SJCRH30 (cell line): ENCODE data around the gene SERAC1. TPM values are rescaled to one million over a fixed set of nuclear protein-coding genes. Genes with fewer than 3 reads are reported as not detected.
A peak's percentile ranks its signal among the peaks of the same experiment; 100 is the strongest.

ENCODE experiments used
- DNase-seq, 2 experiments: peaks; one replicate each; pipeline ENCODE4 v3.0.0-alpha.2; 2015 to 2020
- H3K27ac ChIP-seq: fragments of 250-450 bp; sonication (Bioruptor Pico); 2 replicates; pipeline ENCODE4 v1.5.1; 2020; ENCODE audit warnings: mild to moderate bottlenecking, moderate library complexity
- H3K27me3 ChIP-seq: fragments of 250-450 bp; sonication (Bioruptor Pico); 2 replicates; pipeline ENCODE4 v1.5.1; 2020; ENCODE audit warnings: mild to moderate bottlenecking, moderate library complexity
- H3K36me3 ChIP-seq: fragments of 250-450 bp; sonication (Bioruptor Pico); 2 replicates; pipeline ENCODE4 v1.5.1; 2020; ENCODE audit warnings: mild to moderate bottlenecking, moderate library complexity
- H3K4me1 ChIP-seq: fragments of 250-450 bp; sonication (Bioruptor Pico); 2 replicates; pipeline ENCODE4 v1.5.1; 2020; ENCODE audit warnings: mild to moderate bottlenecking, moderate library complexity
- H3K4me3 ChIP-seq: fragments of 250-450 bp; sonication (Bioruptor Pico); 2 replicates; pipeline ENCODE4 v1.5.1; 2020; ENCODE audit warnings: mild to moderate bottlenecking, moderate library complexity
- H3K9me3 ChIP-seq: fragments of 250-450 bp; sonication (Bioruptor Pico); replicated peaks from 2 replicates; pipeline ENCODE4 v1.5.1; 2020; ENCODE audit warnings: mild to moderate bottlenecking, moderate library complexity
- total RNA-seq: library from RNA; depleted of rRNA; stranded (reverse); fragments of >200 nt; shearing (Covaris generic); gene quantifications from 2 replicates; pipeline ENCODE4 v1.2.3, GENCODE V29; 2014

The SERAC1 gene
- total RNA-seq, 1 experiment from 2014 or later, result 12.3 TPM

- Histone ChIP-seq H3K27me3 (no peaks in the 10 kb centered on the region), H3K4me1 (no peaks in the 10 kb centered on the region), H3K9me3 (no peaks in the 10 kb centered on the region), H3K4me3 (no peak overlapping the region), H3K36me3 (peaks cover 61% of the 10 kb centered on the region), H3K27ac (no peak overlapping the region)
- no peak for DNase-seq
Observed at GRCh38 chr6:158085261-158086053, 82.6 kb downstream of the SERAC1 start.

GRCh38 chr6:158083455-158084325 lies 84.4 kb downstream of the SERAC1 start:
- Histone ChIP-seq H3K36me3 (peaks cover 59% of the 10 kb centered on the region), H3K27ac (no peak overlapping the region)
- DNase-seq, result no peak

GRCh38 chr6:158081657-158081935 lies 86.5 kb downstream of the SERAC1 start:
- H3K4me1 ChIP-seq, result no peaks in the 10 kb centered on the region
- H3K9me3 ChIP-seq, result no peaks in the 10 kb centered on the region
- no peak for DNase-seq
- peaks cover 54% of the 10 kb centered on the region for H3K36me3 ChIP-seq
- no peaks in the 10 kb centered on the region for H3K27me3 ChIP-seq
- H3K27ac ChIP-seq, result no peak overlapping the region
- no peak overlapping the region for H3K4me3 ChIP-seq

More at GRCh38 chr6:158083455-158084325, 84.4 kb downstream of the SERAC1 start:
- no peak overlapping the region for H3K4me3 ChIP-seq
- no peaks in the 10 kb centered on the region for H3K9me3 ChIP-seq
- H3K27me3 ChIP-seq, result no peaks in the 10 kb centered on the region
- no peaks in the 10 kb centered on the region for H3K4me1 ChIP-seq

DNA sequence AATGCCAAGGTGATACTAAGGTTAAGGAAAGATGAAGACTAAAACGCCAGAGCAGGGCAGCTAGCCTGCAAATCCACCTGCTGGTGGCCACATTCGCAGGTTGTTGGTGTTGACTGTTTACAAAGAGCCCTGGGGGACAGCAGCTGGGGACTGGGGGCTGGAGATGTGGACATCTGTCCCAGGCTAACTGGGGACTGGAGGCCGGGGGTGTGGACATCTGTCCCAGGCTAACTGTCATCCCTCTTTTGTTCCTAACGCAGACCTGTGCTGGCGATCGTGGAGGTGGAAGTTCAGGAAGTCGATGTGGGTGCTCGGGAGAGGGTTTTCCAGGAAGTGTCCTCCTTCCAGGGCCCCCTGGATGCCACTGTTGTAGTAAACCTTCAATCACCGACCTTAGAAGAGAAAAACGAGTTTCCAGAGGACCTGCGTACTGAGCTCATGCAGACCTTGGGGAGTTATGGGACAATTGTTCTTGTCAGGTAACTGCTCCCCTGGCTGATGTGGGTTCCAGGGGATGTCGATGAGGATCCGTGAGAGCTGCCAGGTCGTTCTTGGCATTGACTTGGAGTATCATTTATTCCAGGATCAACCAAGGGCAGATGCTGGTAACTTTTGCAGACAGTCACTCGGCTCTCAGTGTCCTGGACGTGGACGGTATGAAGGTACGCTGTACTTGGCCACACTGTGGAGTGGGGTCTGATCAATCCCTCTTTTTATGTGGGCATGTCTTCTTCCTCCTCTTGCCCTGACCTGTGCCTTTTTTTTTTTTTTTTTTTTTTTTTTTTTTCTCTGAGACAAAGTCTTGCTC lies 87.0 kb downstream of the SERAC1 start:
- no peaks in the 10 kb centered on the region for H3K27me3 ChIP-seq
- H3K9me3 ChIP-seq, result no peaks in the 10 kb centered on the region
- no peaks in the 10 kb centered on the region for H3K4me1 ChIP-seq
- no peak for DNase-seq
- no peak overlapping the region for H3K4me3 ChIP-seq
- H3K36me3 ChIP-seq, result peaks cover 52% of the 10 kb centered on the region
- no peak overlapping the region for H3K27ac ChIP-seq

DNA sequence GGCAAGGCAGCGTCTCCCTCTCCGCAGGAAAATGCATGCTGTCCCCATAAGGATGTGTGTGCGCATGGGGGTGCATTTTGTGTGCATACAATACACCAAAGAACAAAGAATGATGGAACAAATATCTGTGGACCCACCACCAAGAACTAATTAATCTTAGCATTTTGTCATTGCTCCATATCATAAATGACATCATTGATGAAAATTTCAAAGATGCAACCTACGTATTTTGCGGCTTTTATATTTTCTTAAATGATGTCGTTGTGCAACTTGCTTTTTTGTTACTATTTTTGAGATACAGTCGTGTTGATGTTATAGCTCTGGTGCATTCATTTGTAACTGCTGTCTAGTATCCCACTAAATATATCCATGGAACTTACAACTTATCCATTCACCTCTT lies 89.7 kb downstream of the SERAC1 start:
- no peak overlapping the region for H3K4me3 ChIP-seq
- no peaks in the 10 kb centered on the region for H3K9me3 ChIP-seq
- H3K4me1 ChIP-seq, result peaks cover 6% of the 10 kb centered on the region; the same call in 1 of the 2 replicates
- no peak for DNase-seq
- no peak overlapping the region for H3K27ac ChIP-seq
- peaks cover 44% of the 10 kb centered on the region for H3K36me3 ChIP-seq
- no peaks in the 10 kb centered on the region for H3K27me3 ChIP-seq

- Histone ChIP-seq H3K27me3 (no peaks in the 10 kb centered on the region), H3K27ac (no peak overlapping the region), H3K9me3 (no peaks in the 10 kb centered on the region), H3K36me3 (peaks cover 40% of the 10 kb centered on the region), H3K4me3 (no peak overlapping the region), H3K4me1 (peaks cover 7% of the 10 kb centered on the region; the same call in 1 of the 2 replicates)
- DNase-seq, result no peak
Observed at GRCh38 chr6:158077676-158078075, 90.4 kb downstream of the SERAC1 start.

GRCh38 chr6:158076548-158076947 lies 91.5 kb downstream of the SERAC1 start:
- H3K9me3 ChIP-seq, result no peaks in the 10 kb centered on the region
- no peak overlapping the region for H3K4me3 ChIP-seq
- no peaks in the 10 kb centered on the region for H3K27me3 ChIP-seq
- no peak overlapping the region for H3K27ac ChIP-seq
- peaks cover 39% of the 10 kb centered on the region for H3K36me3 ChIP-seq
- DNase-seq, result no peak
- peaks cover 7% of the 10 kb centered on the region; the same call in 1 of the 2 replicates for H3K4me1 ChIP-seq

DNA sequence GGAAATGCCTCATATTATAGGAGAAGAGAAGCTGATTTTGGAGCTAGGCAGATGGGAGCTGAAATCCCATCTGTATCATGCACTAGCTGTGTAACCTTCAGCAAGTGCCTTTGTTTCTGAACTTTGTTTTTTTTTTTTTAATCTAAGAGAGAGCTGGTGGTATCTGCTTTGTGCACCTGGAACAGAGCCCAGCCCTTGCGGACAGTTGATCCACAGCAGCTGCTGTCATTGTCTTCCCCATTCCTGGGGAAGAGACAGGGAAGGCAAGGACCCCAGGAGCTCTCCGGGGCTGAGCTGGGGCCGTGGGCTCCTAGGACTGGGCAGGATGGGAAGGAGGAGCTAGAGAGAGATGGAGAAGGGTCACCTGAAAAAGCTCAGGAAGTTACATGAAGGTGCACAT lies 94.3 kb downstream of the SERAC1 start:
- H3K4me1 ChIP-seq, result peaks cover 7% of the 10 kb centered on the region; the same call in 1 of the 2 replicates
- no peaks in the 10 kb centered on the region for H3K9me3 ChIP-seq
- peaks cover 40% of the 10 kb centered on the region for H3K36me3 ChIP-seq
- no peaks in the 10 kb centered on the region for H3K27me3 ChIP-seq
- no peak overlapping the region for H3K27ac ChIP-seq
- H3K4me3 ChIP-seq, result no peak overlapping the region
- peak; percentile 52 to 73 for DNase-seq

DNA sequence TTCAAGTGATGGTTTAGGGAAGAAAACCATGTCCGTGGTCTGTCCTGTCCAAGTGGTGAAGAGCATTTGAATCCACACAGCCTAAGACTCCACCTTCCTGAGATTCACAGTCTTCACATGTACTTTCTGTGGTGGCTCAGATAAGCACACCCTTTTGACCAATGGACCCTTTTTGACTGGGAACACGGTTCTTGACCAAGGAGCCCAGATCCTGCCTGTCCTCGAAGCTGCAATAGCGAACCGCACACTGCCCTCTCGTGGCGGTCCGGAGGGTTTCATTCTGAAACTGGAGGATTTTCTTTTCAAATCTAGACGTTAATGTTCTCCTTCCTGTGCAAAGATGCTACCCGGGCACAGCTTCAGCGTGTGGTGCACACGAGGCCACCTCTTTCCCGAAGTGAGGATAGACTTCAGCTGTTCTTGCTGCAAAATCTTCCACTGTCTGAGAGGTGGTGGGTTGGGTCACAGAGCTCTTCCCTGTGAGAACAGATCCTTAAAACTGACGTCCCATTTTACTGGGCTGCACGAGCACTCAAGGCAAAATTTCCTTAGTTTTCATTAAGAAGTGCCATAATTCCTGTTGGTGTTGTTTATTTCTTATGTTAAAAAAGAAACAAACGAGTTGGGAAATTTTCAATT lies 95.9 kb downstream of the SERAC1 start:
- DNase-seq, result peak; percentile 59 to 67
- no peak overlapping the region for H3K4me3 ChIP-seq
- H3K36me3 ChIP-seq, result peaks cover 38% of the 10 kb centered on the region
- H3K27me3 ChIP-seq, result no peaks in the 10 kb centered on the region
- H3K9me3 ChIP-seq, result no peaks in the 10 kb centered on the region
- peaks cover 7% of the 10 kb centered on the region; the same call in 1 of the 2 replicates for H3K4me1 ChIP-seq
- H3K27ac ChIP-seq, result no peak overlapping the region

DNA sequence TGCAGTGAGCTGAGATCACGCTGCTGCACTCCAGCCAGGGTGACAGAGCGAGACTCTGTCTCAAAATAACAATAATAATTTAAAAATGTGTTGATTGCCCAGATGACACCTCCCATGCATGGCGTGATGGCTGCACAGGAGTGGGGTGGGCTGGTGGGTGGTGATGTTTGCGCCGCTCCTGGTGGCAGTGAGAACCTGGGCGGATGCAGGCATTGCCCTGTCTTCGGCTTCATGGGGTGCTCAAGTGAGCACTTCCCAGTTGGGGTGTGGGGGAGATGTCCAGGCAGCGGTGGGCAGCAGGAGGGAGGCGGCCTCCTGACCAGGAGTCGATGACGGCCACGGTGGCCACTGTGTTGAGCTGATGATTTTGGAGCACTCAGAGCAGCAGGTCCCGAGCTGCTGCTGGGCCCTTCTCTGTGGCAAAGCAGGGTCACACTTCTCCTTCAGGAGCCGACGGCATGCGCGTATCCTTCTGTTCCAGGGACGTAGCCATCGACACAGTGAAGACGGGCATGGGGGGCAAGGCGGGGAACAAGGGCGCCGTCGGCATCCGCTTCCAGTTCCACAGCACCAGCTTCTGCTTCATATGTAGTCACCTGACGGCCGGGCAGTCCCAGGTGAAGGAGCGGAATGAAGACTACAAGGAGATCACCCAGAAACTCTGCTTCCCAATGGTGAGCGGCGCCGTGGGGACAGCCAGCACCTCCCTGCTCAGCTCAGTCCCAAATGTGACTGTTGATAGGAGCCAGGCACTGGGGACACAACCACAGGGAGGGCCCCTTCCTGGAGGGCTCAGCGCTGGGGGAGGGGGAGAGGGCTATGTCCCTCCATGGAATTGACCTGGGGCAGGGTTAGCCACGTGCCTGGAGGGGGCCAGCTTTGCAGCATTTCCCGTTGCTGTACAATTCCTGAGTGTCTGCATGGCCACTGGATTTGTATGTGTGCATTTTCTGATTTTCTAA lies 96.7 kb downstream of the SERAC1 start:
- Histone ChIP-seq H3K4me3 (no peak overlapping the region), H3K4me1 (peaks cover 7% of the 10 kb centered on the region), H3K27ac (no peak overlapping the region), H3K27me3 (no peaks in the 10 kb centered on the region), H3K36me3 (peaks cover 46% of the 10 kb centered on the region), H3K9me3 (no peaks in the 10 kb centered on the region)
- no peak for DNase-seq

DNA sequence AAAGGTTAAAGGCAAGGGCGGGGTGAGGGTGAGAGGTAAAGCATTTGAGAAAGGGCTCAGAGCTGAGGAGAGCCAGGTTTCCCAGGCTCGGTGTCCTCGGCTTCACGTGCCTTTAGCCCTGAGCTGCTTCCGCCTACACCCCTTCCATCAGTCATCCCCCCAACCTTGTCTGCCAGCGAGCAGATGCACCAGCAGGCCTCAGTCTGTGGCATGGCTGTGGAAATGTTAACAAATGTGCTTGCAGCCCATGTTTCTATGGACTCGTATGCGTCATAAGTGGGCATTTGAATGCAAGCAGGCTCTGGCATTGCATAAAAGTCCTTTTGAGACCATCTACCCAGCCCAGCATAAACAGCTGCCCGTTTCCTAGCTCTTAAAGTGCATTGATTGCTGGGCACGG lies 97.5 kb downstream of the SERAC1 start:
- Histone ChIP-seq H3K9me3 (no peaks in the 10 kb centered on the region), H3K27ac (no peak overlapping the region), H3K4me3 (no peak overlapping the region), H3K27me3 (no peaks in the 10 kb centered on the region), H3K4me1 (peaks cover 9% of the 10 kb centered on the region), H3K36me3 (peaks cover 46% of the 10 kb centered on the region)
- no peak for DNase-seq

GRCh38 chr6:158069800-158070195 lies 98.3 kb downstream of the SERAC1 start:
- peaks cover 46% of the 10 kb centered on the region for H3K36me3 ChIP-seq
- H3K27ac ChIP-seq, result no peak overlapping the region
- H3K4me1 ChIP-seq, result peaks cover 12% of the 10 kb centered on the region
- no peak for DNase-seq
- no peak overlapping the region for H3K4me3 ChIP-seq
- H3K9me3 ChIP-seq, result no peaks in the 10 kb centered on the region
- no peaks in the 10 kb centered on the region for H3K27me3 ChIP-seq

- no peaks in the 10 kb centered on the region for H3K27me3 ChIP-seq
- no peak overlapping the region for H3K27ac ChIP-seq
- H3K4me1 ChIP-seq, result peaks cover 16% of the 10 kb centered on the region
- peaks cover 46% of the 10 kb centered on the region for H3K36me3 ChIP-seq
- no peak for DNase-seq
- no peak overlapping the region for H3K4me3 ChIP-seq
- H3K9me3 ChIP-seq, result no peaks in the 10 kb centered on the region
Observed at GRCh38 chr6:158068893-158069799, 98.9 kb downstream of the SERAC1 start.
